HG02885 (cell line): ENCODE results near the gene WDSUB1.

ENCODE experiments used
- ATAC-seq: cut with Tn5 transposase; IDR thresholded peaks from one replicate; pipeline ENCODE4 v1.9.1; 2021; ENCODE audit warnings: mild to moderate bottlenecking; ENCODE audit not compliant: unreplicated experiment, poor library complexity

The WDSUB1 gene

DNA sequence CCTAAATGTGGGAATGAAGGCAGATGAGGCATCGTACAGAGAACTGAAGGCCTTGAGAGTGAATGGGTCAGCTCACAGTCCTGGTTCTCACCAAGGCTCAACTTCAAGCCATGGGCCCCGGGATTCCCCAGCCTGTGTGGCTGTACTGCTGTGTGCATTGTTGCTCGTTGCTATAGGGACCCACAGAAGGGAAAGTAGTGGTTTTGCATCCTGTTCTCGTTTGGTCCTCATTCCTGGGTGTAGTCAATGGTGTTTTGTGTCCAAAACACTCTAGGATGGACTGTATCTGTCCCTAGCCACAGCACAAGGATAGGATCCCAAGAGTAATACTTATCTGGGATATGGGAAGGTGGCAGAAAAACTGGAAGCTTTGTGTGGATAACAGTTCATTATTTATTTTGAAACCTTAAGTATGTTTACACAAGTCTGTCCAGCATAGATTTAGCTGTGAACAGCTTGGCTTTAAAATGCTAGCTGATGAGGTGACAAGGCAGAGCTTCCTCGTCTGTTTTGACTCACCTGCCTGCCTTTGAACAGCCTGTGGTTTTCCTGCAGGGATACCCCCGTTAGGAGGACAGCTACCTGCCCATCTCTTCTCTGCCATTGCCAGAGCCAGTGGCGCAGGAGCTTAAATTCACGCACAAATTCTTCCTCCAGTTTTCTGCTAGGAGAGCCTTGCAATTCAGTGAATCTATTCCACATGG lies 85.0 kb downstream of the WDSUB1 start:
- peak; percentile 97 for ATAC-seq

DNA sequence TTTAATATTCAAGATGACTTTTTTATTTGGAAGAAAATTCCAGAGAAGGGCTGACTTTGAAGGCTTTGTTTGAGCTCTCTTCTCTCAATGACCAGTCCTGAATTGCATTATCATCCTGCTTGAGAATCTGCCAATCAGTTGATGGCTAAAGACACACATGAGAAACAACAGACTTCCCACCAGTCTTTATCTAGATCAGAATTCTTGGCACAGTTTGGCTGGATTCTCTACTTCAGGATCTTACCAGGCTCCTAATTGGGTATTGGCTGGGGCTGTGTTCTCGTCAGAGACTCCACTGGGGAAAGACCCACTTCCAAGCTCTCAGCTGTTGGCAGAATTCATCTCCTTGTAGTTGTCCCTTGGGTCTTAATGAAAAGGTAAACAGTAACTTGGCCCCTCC lies 86.0 kb downstream of the WDSUB1 start:
- ATAC-seq = no peak

DNA sequence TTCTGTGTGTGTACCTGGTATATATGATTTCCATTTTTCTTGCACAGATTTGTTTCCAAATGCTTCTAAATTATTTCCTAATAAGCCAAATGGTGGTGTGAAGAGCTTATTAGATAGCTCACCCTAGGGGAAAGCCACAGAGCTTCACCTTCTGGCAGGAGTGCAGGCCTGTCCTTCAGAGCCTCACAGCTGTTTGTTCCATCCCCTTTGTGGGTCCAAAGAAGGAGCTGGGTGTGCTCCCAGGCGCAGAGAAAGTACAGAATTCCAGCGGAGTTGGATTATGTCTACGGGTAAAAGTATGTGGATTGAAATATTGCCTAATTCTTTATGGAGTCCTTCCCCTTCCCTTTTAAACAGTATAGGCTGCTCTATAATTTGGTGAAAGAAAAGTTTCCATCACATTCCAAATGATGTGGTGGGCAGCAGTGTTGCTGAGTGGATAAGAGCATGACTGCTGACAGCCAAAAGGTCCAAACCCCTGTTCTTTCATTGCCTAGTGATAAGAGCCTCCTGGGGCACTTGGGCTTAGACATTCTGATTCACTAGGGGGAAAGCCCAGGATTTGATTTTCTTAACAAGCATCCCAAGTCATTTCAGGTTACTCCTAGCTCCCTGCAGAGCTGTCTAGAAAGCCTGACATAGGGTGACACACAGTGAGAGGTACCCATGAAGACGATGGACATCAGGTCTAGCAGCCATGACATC lies 86.6 kb downstream of the WDSUB1 start:
- no peak for ATAC-seq

DNA sequence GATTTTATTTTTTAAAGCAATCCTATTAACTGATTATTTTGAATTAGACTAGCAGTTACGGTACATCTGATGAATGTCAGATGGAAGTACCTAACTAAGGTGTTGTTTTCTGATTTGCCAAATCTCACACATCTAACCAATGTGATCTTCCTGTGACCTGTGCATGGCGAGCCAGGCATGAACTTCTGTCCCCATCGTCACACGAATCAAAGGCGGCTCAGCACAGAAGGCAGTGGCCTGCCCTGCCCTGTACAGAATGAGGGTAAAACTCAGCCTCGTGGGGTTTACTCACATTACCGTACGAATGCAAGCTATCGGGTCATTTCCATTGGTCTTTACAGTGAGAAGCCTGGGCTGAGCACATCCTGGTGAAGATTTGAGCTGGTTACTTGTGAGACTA lies 87.3 kb downstream of the WDSUB1 start:
- no peak for ATAC-seq

DNA sequence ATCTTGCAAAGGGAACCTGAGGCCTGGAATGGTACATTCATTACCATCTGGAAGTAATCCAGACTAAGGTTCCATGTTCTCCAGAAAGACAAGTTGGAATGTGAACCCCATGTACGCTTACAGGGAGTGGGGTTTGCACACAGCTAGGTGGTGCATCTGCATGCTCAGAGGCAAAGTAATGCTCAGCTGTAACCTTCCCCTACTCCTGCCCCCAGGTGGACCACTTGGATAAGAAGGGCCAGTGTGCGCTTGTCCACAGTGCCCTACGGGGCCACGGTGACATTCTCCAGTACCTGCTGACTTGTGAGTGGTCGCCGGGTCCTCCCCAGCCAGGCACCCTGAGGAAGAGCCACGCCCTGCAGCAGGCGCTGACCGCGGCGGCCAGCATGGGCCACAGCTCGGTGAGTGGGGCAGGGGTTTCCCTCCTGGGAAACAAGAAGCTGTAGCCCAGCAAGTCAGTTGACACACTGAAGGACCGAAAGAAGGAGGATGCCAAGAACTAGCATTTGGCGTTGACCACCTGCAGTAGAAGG lies 90.0 kb downstream of the WDSUB1 start:
- ATAC-seq = no peak

DNA sequence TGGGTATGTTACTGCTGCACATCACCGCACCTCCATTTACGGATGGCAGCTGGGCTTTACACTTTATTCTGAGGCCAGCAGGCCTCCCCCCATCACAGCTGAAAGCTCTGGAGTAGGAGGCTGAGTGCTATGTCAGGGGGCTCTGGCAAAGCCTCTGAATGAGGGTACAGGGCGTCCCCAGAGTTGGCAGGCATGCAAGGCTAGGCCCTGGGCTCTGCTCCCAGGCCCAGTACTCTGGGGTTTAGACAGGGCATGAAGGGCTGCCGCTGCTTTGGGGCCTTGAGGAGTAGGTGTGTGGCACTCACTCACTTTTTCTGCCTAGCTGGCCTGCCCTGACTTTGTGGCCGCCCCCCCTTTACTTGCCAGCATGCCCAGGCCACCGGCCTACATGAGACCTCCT lies 90.8 kb downstream of the WDSUB1 start:
- ATAC-seq = no peak

DNA sequence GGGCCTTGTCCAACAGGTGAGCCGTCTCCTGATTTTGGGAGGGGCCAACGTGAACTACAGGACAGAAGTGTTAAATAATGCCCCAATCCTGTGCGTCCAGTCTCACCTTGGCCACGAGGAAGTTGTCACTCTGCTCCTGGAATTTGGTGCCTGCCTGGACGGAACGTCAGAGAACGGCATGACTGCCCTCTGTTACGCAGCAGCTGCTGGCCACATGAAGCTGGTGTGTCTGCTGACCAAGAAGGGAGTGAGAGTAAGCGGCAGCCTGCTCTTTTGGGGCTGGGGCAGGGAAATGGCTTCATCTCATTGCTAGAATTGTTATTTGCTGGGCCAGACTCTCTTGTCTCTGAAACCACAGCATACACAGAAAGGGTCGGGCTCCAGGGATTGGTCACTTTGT lies 92.3 kb downstream of the WDSUB1 start:
- ATAC-seq = no peak

DNA sequence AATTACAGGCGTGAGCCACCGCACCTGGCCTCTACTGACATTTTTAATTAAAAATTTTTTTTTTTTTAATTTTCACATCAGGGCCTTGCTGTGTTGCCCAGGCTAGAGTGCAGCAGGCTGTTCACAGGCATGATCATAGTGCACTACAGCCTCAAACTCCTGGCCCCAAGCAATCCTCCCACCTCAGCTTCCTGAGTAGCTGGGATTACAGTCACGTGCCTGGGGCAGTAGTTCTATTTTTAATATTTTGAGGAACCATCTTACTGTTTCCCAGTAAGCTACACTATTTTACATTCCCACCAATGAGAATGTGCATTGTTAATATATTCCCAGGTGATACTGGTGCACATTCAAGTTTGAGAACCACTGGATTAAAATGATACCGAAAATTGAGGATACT lies 92.7 kb downstream of the WDSUB1 start:
- ATAC-seq = no peak

DNA sequence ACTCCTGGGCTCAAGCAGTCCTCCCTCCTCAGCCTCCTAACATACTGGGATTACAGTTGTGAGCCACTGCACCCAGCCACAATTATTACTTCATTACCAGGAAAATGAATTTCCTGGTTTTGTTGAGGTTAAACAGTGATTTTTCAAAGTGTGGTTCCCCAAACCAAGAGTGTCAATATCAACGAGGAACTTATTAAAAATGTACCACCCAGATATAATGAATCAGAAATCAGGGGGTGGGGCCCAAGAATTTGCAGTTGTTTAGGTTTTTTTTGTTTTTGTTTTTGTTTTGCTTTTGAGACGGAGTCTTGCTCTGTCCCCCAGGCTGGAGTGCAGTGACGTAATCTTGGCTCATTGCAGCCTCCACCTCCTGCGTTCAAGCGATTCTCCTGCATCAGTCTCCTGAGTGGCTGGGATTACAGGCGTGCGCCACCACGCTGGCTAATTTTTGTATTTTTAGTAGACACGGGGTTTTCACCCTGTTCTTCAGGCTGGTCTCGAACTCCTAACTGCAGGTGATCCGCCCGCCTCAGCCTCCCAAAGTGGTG lies 94.1 kb downstream of the WDSUB1 start:
- ATAC-seq = no peak

DNA sequence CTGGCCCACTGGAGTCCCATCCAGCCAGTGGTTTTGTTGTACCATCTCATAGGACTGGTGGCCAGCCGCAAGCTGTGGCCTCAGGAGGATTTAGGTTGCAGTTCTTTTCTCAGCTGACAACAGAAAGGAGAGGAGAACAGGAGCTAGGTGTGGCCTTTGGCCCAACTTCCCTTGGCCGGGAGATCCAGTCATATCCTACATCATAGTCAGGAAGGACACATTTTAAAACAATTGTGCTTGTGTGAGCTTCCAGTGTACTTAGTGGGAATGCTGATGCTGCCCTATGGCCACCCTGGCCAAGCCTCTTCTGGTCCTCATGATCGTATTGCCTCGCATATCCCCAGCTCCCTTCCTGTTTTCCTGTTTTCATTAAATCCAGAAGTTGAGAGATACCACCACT lies 98.1 kb downstream of the WDSUB1 start:
- no peak for ATAC-seq

DNA sequence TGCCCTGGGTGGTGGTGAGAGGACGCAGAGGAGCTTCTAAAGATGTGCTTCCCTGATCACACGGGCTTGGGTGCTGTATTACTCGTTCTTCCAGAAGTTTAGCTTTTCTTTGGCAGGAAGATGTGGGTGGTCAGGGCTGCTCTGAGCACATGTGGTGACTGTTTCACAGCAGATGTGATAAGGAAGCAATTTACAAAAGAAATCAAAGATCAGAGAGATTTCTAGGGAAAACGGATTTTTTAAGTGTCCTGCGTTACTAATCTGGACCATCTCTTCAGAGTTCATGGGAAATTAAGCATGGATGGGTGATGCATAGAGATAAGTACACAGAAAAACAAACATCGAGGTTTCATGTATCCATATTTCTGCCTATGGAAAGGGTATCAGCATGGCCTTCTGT lies 99.4 kb downstream of the WDSUB1 start:
- ATAC-seq = no peak

DNA sequence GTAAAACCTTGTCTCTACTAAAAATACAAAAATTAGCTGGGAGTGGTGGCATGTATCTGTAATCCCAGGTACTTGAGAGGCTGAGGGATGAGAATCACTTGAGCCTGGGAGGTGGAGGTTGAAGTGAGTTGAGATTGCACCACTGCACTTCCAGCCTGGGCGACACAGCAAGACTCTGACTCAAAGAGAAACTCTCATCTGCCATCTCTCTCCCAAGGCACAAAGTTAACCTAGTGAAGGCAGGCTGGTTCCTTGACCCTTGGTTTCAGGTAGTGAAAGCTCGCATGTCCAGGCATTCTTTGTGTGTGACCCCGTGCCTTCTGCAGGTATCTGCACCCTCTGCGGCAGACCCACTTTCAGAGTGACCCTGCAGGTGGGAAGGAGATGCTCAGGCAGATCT lies 100.0 kb downstream of the WDSUB1 start:
- peak; percentile 54 for ATAC-seq
